HG02571 (cell line): Measurements from ENCODE around the gene GOLGA6A.
"Not testable (repeated sequence)": the region's sequence is repeated elsewhere in the genome, so short reads cannot be mapped to it uniquely, and the experiment has no call there.

Experiments used
- ATAC-seq: cut with Tn5 transposase; IDR thresholded peaks from one replicate; pipeline ENCODE4 v1.9.1; 2021; ENCODE audit warnings: mild to moderate bottlenecking, moderate library complexity; ENCODE audit not compliant: unreplicated experiment

The GOLGA6A gene

DNA sequence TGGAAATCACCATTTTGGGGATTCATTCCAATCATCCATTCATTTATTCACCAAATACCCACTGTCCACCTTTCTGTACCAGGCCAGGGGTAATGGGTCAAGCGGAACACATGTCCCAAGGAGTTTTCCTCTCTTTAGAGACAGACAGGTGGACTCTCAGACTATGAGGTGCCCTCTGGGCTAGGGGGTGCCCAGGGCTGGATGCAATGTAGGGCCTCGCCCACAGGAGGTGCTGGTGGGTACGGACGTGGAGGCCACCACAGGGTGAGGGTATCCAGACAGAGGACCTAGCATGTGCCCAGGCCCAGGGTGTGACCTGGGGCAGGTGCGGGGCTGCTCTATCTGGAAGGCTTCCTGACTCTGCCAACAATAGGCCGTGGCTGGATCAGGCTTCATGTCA is 26.3 kb upstream of the GOLGA6A start:
- ATAC-seq: not testable (repeated sequence)

DNA sequence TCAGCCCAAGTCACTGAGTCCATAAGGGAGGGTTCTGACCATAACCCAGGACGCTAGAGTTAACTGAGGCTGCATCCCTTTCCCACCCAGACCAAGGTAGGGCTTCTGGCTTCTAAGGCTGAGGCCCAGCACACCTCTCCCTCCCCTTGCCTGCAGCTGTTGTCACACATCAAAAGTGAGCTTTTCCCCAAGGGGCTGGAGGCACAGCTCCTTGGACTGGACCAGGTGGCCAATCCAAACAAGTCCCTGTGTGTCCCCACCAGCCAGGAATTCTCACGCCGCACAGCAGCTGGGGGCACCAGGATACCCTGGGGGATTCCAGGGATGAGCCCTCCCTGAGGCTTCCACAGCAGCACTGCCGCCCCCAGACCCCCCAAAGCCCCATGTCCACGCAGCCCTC is 25.8 kb upstream of the GOLGA6A start:
- ATAC-seq: no peak

DNA sequence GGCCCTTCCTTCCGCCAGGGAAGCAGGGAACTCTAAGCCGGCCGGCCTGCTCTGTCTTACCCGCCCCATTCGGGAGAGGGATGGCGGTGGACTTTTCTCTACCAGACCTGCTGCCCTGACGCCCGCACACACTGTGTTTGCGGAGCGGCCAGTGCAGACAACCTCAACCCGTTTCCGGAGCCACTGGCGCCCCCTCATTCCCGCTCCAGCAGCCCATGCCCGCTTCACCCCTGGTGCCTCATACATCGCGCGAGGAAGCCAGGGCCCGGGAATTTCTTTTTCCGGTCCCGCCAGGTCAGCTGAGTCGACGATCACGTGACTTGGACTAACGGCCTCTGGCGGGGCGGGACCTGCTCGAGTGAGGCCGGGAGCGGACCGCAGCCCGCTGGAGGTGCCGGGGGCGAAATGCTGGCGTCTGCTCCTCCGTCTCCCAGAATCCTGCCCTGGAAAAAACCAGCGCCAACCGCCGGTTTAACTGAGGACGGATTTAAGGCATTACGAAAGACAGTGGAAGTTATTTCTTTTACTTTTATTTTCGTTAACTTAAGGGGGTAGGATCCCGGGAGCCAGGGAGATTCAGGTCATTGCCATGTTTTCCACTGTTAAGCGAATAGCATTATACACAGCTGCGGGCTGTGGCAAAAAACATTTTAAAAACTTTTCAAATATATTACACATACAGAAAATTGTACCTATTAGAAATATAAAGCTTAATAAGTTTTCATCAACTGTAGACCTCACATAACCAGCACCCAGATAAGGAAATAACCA is 17.8 kb upstream of the GOLGA6A start:
- ATAC-seq: peak; percentile 74

DNA sequence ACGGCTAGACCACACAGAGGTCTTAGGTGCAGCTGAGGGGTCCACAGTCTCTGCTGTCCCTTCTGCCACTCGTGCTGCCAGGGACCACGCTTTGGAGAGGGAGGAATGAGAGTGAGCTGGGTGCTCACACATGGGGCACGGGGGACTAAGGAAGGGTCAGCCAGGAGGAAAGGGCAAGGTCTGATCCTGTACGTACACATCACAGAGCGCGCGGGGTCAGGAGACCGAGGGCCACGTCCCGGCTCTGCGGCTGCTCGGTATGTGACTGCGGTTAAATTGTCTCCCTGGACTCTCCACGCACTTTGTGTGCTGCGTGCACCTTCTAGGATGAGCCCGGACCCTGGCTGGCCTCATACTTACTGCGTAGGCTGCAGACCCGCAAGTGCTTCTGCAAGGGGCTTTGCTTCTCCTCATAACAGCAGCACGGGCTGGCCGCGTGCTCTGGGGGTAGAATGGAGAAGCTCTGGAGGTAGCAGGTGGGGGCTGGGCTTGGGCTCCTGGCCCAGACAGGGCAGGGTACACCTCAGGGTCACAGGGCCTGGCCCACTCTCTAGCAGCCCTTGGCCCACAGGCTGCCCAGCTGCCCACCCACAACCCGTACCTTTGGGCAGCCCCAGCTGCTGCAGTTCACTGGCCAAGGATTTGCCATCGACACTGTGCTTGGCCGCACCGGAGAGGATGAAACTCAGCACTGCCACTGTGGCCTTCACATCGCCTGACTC is 14.6 kb upstream of the GOLGA6A start:
- not testable (repeated sequence) for ATAC-seq

DNA sequence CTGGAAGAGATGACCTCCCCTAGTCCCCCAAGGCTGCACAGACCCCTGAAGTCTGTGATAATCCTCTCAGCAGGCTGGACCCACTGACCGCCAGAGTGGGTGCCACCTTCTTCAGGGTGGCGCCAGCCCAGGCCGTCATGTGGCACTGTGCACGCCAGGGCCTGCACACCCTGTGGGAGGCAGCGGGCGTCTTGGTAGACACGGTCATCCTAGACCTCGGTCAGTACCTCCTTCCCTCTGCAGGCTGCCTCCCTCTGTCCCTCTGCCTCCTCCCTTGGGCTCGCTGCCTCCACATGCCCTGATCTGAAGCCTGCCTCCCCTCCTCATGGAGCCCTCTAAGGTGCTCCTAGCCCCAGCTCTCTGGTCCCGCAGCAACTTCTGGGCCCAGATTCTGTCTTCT is 13.3 kb upstream of the GOLGA6A start:
- ATAC-seq: not testable (repeated sequence)

DNA sequence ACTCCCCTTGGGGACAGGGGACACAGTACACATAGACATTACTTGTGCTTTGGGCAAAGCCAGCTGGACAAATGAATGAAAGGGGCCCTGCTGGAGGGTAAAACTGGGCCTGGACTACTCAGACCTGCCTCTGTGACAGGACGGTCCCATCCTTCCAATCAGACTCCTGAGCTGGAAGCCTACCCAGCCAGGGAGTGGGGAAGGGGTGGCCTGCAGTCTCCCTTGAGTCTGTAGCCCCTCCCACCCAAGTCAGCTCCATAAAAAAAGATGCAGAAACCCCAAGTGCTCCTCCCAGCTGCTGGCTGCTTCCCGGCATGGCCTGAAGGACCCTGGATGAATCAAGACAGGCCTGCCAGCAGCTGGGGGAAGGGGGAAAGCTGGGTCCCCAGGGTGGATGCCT is 12.2 kb upstream of the GOLGA6A start:
- not testable (repeated sequence) for ATAC-seq

DNA sequence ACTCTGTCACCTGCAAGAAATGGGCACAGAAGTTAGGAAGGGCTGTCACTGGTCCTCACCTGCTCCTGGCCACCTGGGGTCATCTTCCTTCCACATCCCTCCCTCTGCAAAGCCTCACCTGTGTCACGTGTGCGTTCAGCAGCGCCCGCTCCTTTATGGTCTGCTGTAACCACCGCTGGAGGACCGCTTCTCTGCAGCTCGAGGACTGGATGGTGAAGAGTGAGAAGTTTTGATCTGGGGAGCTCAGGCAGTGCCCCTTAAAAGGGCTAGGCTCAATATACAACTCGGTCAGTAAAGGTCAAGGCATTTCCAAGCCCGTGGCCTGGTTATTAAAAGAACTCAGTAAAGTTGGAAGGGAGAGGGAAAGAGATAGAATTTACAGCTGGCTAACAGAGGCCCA is 6.6 kb downstream of the GOLGA6A start:
- not testable (repeated sequence) for ATAC-seq

DNA sequence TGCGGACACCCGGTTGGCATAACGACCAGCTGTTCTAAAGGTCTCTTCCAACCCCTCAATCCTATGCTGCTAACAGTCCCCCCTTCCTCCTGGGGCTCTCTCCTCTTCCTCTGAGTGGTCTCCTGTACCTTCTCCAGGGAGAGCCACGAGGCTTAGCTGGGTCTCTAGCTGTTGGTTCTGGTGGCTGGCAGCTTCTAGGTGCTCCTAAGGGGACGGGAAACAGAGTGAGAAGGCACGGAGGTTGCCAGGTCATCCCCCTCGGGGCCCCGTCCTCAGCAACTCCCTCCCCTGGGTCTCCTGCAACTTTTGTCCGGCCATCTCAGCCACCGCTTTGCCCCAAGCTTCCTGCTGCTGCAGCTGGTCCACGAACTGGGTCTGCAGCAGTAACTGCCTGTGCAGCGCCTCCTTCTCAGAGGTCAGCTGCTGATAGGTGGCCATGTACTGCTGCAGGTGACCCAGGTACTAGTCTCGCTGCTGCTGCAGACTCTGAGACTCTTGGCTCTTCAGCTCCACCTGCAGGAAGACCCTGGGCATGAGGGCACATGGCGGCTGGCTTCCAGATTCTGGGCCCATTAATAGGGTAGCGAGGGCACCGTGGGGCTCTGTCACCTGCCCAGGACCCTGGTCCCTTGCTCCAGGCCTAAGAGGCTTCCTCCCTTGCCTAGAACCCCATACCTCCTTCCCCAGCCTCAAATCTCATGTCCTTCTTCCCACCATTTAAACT is 9.6 kb downstream of the GOLGA6A start:
- ATAC-seq: not testable (repeated sequence)

DNA sequence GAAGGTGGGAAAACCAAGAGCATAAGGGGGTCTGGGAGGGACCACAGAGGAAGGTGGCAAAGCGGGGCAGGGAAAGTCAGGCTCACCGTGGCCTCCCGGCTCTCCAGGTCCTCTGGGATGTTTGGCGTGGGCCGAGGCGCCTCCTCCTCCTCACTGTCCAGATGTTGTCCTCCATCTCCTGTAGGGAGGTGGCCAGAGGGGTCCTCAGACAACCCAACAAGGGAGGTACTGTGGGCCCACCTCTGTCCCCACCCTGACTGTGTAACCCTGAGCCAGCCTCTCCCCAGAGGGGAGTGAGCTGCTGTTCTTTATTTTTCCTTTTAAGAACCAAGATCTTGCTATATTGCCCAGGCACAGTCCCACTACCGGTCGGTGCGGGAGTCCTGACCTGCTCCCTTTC is 10.2 kb downstream of the GOLGA6A start:
- ATAC-seq: not testable (repeated sequence)

DNA sequence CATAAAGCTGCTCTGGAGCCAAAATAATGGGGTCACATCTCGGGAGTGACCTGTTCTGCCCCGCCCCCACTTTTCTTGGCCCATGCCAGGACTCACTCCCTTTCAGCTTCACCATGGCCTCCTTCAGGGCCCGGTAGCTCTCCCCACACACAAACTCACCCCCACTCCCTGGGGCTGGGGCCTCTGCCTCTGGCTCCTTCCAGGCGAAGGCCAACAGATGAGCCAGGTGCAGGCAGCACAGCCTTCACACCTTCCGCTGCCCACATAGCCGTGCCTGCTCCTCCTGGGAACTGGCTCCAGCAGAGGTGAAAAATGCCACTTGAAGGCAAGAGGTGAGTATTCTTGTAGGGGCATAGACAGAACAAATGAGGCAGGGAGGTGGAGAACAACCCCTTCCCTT is 10.7 kb downstream of the GOLGA6A start:
- ATAC-seq: not testable (repeated sequence)

DNA sequence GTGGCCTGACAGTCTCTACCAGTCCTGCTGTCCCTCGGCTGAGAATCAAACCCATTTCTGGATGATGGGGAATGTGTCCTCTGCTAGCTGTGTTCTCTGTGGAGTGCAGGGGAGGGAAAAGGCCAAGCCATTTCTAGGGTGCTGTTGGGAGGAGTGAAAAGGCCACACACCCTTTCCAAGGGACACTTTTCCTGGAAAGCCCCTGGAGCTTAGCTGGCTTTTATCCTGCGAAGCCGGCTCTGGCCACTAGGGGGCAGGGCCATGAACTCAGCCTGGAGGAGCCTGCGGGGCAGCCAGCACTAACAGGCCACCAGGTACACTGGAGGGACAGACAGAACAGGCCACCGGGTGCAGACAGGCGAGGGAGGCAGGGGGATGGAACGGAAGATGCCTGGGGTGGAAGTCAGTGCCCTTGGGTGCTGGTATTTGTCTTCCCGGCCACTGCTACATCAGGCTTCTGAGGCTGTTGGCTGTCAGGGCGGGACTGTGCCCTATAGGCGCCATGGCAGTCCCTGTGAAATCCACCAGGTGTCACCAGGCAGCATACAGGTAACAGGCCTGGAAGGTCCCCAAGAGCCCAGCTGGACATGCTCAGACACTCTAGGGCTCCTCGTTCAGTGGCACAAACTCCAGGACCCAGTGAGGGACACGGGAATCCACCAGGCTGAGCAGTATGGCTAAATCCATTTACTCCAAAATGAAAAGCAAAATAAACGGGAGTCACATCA is 16.5 kb downstream of the GOLGA6A start:
- ATAC-seq: not testable (repeated sequence)

DNA sequence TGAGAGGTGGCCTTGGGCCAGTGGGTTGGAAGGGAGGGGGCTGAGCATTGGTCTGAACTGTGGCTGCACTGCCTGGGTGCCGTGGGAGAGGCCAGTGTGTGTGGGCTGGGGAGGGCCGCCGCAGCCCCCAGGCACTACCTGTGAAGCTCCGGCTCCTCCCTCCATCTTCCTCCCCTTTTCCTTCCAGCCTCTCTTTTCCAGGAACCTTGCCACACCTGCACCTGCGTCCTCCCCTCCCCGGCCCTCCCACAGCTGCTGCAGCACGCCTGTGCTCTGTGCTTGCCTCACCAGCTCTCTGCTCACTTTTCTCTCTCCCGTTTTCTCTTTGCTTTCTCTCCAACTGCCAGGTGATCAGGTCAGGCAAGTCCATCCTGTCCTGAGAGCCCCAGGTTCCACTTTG is 17.5 kb downstream of the GOLGA6A start:
- ATAC-seq: not testable (repeated sequence)

DNA sequence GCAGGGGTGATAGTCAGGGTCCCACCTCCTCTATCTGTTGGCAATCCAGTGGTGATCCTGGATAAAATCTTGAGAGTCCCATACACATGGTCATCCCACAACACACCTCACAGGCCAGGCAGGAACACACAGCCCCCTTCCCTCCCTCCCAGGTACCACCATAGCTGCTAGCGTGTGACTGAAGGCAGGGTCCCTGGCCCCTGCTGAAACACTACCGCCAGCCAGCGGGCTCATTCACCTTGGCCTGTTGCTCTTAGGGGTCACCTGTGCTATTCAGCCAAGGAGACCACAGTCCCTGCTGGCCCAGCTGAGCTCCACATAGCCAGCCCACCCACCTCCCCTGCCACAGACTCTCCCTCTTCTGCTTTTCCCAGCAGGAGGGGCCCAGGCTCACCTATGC is 18.2 kb downstream of the GOLGA6A start:
- ATAC-seq: not testable (repeated sequence)

DNA sequence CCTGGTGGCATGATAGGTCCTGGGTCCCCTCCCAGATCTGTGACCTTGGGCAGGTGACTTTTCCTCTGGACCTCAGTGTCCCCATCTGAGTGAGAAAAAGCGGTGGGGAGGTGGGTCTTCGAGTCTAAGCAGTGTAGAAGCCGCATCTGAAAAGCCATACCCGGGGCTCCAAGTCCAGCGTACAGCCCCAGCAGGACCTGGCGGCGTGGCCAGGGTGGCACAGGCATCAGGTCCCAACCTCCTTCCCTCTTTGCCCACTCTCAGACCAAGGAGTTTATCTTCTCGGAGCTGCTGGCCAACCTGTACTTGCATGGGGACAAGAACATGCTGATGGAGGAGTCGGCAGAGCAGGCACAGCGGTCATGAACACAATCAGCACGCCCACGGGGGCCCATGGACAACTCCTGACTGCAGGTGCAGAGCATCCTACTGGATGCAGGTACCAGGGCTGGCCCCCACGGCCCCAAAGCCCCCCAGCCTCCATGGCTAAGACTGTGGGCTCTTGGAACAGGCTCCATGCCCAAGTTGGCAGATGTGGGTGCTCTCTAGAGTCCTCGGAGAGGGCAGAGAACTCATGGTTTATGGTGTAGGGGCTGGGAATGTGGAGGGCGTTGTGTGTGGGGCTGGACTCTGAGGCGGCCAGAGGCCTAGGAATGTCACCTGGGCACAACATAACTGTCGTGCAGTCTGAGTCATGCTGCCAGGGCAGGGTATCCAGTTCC is 18.8 kb downstream of the GOLGA6A start:
- ATAC-seq: not testable (repeated sequence)

DNA sequence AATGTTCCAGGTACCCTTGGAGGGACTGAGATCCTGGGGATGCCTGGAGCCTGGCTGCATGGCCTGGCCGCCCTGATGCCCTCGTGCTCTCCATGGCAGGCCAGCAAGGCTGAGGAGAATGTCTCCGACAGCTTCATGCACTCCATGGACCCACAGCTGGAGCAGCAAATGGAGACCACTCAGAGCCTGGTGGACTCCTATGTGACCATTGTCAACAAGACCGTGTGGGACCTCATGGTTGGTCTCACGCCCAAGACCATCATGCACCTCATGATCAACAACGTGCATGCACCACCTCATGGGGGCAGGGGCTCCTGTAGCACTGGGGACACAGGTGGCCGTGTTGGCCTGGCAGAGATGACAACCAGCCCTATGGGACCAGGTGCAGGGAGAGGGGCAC is 19.7 kb downstream of the GOLGA6A start:
- no peak for ATAC-seq

DNA sequence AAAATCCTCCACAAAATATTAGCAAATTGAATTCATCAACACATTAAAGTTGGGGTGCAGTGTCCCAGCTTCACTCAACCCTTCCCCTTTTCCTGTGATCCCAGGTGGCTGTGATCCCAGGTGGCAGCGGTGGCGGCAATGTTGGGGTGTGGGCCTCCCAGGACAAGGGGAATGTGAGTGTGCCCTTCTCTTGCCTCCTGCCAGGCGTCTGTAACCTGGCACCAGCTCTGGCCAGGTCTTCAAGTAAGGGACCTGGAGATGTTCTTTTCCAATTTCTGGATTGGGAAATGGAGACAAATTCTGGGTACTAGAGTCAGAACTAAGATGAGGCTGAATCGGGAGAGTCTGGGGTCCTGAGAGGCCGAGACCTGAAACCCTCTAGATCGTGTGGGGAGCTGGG is 20.1 kb downstream of the GOLGA6A start:
- no peak for ATAC-seq

DNA sequence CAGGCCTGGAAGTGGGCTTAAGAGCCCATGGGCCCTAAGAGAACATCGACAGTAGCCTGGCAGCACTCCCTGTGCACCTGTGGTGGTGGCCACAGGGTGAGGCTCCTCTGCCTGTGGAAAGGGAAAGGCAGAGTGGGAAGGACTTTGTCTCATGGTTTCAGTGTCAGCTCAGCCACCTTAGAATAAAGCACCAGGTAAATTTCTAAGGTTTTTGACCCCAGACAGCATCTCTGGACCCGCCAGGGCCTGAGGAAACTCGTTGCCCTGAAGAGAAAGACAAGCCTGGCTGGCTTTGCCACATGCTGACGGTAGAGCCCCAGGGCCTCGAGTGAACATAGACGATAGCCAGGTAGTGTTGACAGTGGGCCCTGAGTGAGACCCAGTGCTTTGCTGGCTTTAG is 22.1 kb downstream of the GOLGA6A start:
- no peak for ATAC-seq

DNA sequence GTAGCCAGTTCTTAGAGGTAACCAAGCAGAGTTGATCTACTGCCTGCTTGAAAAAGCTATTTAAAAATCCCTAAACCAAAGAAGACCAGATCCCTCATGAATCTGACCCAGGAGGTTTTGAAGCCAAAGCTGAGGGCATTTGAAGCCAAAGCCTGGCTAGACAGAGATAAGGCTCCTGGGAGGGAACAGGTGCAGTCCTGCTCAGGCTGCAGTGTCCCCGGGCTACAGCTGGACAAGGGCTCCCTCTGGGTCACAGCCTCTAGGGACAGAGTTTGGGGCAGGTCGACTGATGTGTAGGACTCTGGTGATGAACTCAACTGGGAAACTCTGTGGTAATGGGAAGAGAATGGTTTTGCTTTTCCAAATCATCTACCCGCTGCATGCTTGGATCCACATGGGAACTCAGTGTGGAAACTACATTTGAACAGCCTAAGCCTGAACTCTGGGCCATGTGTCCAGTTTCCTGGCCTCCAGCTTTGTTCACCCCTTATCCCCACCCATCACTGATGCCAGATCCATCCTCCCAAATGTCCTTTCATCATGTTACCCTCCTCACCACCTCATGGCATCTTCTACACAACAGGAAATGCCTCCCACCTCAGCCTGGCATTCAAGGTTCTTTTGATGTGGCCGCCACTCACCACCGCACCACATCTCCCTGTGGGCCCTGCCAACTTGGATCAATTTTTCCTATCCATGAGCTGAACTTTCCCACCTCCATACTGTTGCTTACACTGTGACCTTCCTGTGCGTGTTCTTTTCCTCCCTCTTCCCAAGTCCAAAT is 23.1 kb downstream of the GOLGA6A start:
- ATAC-seq: not testable (repeated sequence)

DNA sequence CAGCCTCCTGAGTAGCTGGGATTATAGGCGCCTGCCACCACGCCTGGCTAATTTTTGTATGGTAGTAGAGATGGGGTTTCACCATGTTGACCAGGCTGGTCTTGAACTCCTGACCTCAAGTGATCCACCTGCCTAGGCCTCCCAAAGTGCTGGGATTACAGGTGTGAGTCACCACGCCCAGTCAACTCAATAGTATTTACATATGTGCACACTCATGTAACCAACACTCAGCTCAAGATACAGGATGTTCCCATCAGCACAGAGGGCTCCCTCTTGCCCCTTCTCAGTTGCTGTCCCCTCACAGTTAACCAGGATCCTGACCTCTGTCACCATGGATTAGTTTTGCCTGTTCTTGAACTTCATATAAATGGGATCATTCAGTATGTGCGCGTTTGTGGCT is 26.0 kb downstream of the GOLGA6A start:
- ATAC-seq: not testable (repeated sequence)

DNA sequence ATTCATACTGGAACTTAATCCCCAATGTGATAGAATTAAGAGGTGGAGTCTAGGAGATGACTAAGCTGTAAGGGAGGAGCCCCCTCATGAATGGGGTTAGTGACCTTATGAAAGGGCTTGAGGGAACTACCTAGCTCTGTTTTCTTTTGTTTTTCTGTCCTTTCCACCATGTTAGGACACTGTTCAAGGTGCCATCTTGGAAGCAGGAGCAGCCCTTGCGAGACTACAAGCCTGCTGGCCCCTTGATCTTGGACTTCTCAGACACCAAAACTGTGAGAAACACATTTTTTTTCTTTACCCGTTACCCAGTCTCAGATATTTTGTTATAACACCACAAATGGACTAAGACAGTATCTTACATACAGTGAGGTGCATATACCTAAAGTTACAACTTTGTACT is 26.5 kb downstream of the GOLGA6A start:
- no peak for ATAC-seq
